ENCODE data around the gene SATB2.

- no peak for TF ChIP-seq CTCF (IDR thresholded peaks at IDR 0.05)
- TF ChIP-seq USF2 (CRISPR knock-in tag; IDR thresholded peaks at IDR 0.05), result no peak
- no peak for TF ChIP-seq ATF2 (CRISPR knock-in tag; IDR thresholded peaks at IDR 0.05; ENCODE audit: borderline replicate concordance, low read depth)
- no peak for TF ChIP-seq ZNF512 (CRISPR knock-in tag; IDR thresholded peaks at IDR 0.05; ENCODE audit: borderline replicate concordance)
- TF ChIP-seq ELF4 (CRISPR knock-in tag; IDR thresholded peaks at IDR 0.05; ENCODE audit: low read depth), result no peak
- TF ChIP-seq ZNF121 (CRISPR knock-in tag; IDR thresholded peaks at IDR 0.05), result no peak
- TF ChIP-seq NR2C2 (CRISPR knock-in tag; IDR thresholded peaks at IDR 0.05), result no peak
- TF ChIP-seq KAT7 (CRISPR knock-in tag; IDR thresholded peaks at IDR 0.05; ENCODE audit: borderline replicate concordance), result no peak
- TF ChIP-seq SP1 (CRISPR knock-in tag; conservative IDR thresholded peaks at IDR 0.05), result no peak
These were observed 23.2 kb downstream of the SATB2 start for GRCh38 chr2:199434555-199434954.

Data from WTC11 (cell line).